ENCODE results near the gene TRIM7.
"Not testable (repeated sequence)": the region's sequence is repeated elsewhere in the genome, so short reads cannot be mapped to it uniquely, and the experiment has no call there.

Gene TRIM7

DNA sequence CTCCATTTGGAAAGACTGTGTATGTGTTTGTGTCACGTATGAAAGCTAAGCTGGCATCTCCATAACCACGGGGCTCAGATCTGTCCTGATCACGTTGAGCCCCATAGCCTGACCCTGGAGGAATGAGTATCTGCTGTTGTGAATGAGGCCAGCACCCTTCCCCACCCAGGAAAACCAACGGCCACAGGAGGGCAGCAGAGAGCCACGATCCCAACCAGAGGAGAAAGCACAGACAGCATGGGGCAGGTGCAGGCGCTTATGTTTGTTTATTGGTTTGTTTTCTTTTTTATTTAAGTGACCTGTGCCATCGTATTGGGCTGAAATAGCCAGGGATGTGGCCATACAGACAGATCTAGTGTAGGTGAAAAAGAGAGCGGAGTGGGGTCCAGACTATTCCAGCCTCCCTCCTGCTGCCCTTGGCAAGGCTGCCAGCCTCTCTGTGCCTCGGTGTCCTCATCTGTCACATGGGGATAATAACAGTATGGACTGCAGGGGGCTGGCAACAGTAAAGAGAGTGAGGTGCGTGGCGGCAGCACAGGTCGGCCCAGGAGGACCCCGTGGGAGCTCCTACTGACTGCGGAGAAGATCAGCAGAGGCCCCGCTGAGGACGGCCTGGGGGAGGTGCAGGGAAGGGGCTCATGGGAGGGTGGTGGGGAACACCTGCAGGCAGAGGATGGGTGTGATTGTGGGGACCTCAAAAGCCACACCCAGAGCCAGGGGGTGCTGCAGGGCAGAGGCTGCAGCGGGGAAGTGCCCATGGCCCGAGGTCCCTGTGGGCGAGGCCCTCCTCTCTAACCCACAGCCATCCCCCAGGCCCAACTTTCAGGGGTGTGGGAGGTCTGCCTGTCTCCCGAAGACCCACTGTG, 45.5 kb downstream of the TRIM7 start:
- WGBS, 2 experiments (ENCODE audit: insufficient coverage in 2 of 2) = 53 to 73% methylated on average over 10 to 13 of the region's 20 CpGs
- Histone ChIP-seq H3K4me3 (ENCODE audit: extremely low read depth, insufficient read depth, low read length, poor library complexity, severe bottlenecking) (no peak overlapping the region), H3K36me3 (ENCODE audit: control insufficient read depth, insufficient read depth, low read length) (no peaks in the 10 kb centered on the region), H3K27ac (ENCODE audit: low read depth, low read length, severe bottlenecking) (peak overlapping the region; percentile 69), H3K4me1 (ENCODE audit: control insufficient read depth, insufficient read depth, low read length, poor library complexity, severe bottlenecking) (no peaks in the 10 kb centered on the region), H3K9me3 (ENCODE audit: control insufficient read depth, low read length) (no peaks in the 10 kb centered on the region)

DNA sequence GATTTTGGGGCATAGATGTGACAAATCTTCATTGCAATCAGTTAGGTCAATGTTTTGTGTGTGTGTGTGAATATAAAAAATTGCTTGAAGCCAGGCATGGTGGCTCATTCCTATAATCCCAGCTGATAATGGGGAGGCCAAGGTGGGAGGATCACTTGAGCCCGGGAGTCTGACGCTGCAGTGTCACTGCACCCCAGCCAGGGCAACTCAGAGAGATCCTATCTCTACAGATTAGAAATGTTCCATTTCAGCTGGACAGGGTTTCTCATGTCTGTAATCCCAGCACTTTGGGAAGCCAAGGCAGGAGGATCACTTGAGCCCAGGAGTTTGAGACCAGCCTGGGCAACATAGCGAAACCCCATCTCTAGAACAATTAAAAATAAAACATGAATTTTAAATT, 46.1 kb downstream of the TRIM7 start:
- no peak overlapping the region for H3K4me3 ChIP-seq (ENCODE audit: extremely low read depth, insufficient read depth, low read length, poor library complexity, severe bottlenecking)
- no peaks in the 10 kb centered on the region for H3K4me1 ChIP-seq (ENCODE audit: control insufficient read depth, insufficient read depth, low read length, poor library complexity, severe bottlenecking)
- H3K9me3 ChIP-seq (ENCODE audit: control insufficient read depth, low read length) = no peaks in the 10 kb centered on the region
- no peak overlapping the region for H3K27ac ChIP-seq (ENCODE audit: low read depth, low read length, severe bottlenecking)
- no peaks in the 10 kb centered on the region for H3K36me3 ChIP-seq (ENCODE audit: control insufficient read depth, insufficient read depth, low read length)
- 80 to 94% methylated on average over 2 of the region's 3 CpGs for WGBS, 2 experiments (ENCODE audit: insufficient coverage in 2 of 2)

DNA sequence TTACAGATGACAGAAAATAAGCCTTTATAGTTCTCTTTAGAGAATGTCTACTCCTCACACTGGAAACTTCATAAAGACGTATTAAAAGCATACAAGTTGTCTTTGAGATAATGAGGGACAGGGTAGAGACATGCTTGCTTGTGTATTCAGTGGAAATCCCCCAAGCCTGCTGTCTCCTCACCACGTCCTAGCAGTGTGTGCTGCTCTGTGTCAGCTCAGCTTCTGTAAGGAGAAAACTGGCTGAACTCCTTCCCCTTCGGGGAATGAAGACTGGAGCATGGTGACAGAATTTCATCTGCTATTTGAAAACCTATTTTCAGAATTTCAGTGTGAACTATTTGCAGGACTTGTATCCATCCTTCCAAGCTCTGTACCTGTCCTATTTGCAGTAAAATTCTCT, 48.2 kb downstream of the TRIM7 start:
- 69 to 100% methylated on average over 1 to 2 of the region's 3 CpGs for WGBS, 2 experiments (ENCODE audit: insufficient coverage in 2 of 2)
- Histone ChIP-seq H3K4me1 (ENCODE audit: control insufficient read depth, insufficient read depth, low read length, poor library complexity, severe bottlenecking) (no peaks in the 10 kb centered on the region), H3K36me3 (ENCODE audit: control insufficient read depth, insufficient read depth, low read length) (no peaks in the 10 kb centered on the region), H3K4me3 (ENCODE audit: extremely low read depth, insufficient read depth, low read length, poor library complexity, severe bottlenecking) (no peak overlapping the region), H3K9me3 (ENCODE audit: control insufficient read depth, low read length) (no peaks in the 10 kb centered on the region), H3K27ac (ENCODE audit: low read depth, low read length, severe bottlenecking) (no peak overlapping the region)

DNA sequence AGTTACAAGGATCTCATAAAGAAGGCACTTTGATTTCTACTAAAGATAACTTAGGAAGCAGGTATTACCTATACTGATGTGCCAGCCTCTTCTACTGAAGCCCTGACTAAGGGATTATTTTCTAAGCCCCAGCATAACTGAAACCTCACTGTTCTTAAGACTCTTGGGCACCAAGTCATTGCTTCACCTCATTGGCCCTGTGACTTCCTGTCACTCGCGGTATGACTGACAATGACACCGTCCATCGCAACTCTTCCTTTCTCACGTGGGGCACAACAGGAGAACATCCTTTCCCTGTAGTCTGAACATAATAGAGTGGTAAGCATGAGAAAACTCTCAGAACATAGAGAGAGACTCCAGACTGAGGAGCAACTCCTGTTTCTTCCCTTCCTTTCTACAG, 51.2 kb downstream of the TRIM7 start:
- WGBS, 2 experiments (ENCODE audit: insufficient coverage in 2 of 2) = 95 to 100% methylated on average over 4 to 5 of the region's 5 CpGs
- H3K27ac ChIP-seq (ENCODE audit: low read depth, low read length, severe bottlenecking) = no peak overlapping the region
- no peaks in the 10 kb centered on the region for H3K36me3 ChIP-seq (ENCODE audit: control insufficient read depth, insufficient read depth, low read length)
- H3K4me3 ChIP-seq (ENCODE audit: extremely low read depth, insufficient read depth, low read length, poor library complexity, severe bottlenecking) = no peak overlapping the region
- H3K9me3 ChIP-seq (ENCODE audit: control insufficient read depth, low read length) = no peaks in the 10 kb centered on the region
- H3K4me1 ChIP-seq (ENCODE audit: control insufficient read depth, insufficient read depth, low read length, poor library complexity, severe bottlenecking) = no peaks in the 10 kb centered on the region

DNA sequence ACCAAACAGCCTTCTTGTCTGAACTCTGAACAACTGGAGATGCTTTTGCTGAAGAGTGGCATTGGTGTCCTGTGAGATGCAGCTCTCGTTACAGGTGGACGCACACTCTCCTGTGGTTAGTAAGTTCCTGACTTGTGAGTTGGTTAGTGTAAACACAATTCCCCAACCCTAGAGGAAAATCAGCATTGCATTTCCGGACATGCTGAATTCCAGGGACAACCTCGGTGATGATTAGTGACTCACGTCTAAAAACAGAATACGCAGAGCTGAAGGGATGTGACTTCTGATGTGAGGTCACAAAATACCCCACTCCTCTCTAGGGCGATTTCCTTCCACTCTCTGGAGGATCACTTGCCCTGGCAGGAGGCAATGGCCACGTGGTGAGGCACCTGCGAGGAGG, 52.6 kb downstream of the TRIM7 start:
- Histone ChIP-seq H3K9me3 (ENCODE audit: control insufficient read depth, low read length) (no peaks in the 10 kb centered on the region), H3K36me3 (ENCODE audit: control insufficient read depth, insufficient read depth, low read length) (no peaks in the 10 kb centered on the region), H3K27ac (ENCODE audit: low read depth, low read length, severe bottlenecking) (no peak overlapping the region), H3K4me3 (ENCODE audit: extremely low read depth, insufficient read depth, low read length, poor library complexity, severe bottlenecking) (no peak overlapping the region), H3K4me1 (ENCODE audit: control insufficient read depth, insufficient read depth, low read length, poor library complexity, severe bottlenecking) (no peaks in the 10 kb centered on the region)
- WGBS, 2 experiments (ENCODE audit: insufficient coverage in 2 of 2) = 68 to 80% methylated on average over 4 to 6 of the region's 9 CpGs

DNA sequence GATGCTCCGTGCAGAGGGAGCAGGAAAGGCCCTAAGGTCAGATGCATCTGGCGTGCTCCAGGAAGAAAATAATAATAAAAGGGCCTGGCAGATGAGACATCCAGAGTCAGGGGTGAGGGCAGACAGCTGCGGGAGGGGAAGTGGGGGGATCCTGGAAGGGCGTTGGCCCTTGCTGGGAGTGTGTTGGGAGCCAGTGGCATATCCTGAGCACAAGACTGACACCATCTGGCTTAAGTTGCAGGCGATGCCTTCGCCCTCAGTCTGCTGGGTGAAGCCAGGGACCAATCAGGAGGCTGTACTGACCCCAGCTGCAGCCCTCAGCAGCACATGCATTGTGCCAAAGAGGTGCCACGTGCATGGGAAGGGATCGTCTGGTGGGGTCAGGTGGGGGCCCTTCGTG, 53.9 kb downstream of the TRIM7 start:
- Histone ChIP-seq H3K36me3 (ENCODE audit: control insufficient read depth, insufficient read depth, low read length) (no peaks in the 10 kb centered on the region), H3K27ac (ENCODE audit: low read depth, low read length, severe bottlenecking) (no peak overlapping the region), H3K4me3 (ENCODE audit: extremely low read depth, insufficient read depth, low read length, poor library complexity, severe bottlenecking) (no peak overlapping the region), H3K4me1 (ENCODE audit: control insufficient read depth, insufficient read depth, low read length, poor library complexity, severe bottlenecking) (no peaks in the 10 kb centered on the region), H3K9me3 (ENCODE audit: control insufficient read depth, low read length) (no peaks in the 10 kb centered on the region)
- WGBS, 2 experiments (ENCODE audit: insufficient coverage in 2 of 2) = 56 to 59% methylated on average over 7 to 9 of the region's 9 CpGs

DNA sequence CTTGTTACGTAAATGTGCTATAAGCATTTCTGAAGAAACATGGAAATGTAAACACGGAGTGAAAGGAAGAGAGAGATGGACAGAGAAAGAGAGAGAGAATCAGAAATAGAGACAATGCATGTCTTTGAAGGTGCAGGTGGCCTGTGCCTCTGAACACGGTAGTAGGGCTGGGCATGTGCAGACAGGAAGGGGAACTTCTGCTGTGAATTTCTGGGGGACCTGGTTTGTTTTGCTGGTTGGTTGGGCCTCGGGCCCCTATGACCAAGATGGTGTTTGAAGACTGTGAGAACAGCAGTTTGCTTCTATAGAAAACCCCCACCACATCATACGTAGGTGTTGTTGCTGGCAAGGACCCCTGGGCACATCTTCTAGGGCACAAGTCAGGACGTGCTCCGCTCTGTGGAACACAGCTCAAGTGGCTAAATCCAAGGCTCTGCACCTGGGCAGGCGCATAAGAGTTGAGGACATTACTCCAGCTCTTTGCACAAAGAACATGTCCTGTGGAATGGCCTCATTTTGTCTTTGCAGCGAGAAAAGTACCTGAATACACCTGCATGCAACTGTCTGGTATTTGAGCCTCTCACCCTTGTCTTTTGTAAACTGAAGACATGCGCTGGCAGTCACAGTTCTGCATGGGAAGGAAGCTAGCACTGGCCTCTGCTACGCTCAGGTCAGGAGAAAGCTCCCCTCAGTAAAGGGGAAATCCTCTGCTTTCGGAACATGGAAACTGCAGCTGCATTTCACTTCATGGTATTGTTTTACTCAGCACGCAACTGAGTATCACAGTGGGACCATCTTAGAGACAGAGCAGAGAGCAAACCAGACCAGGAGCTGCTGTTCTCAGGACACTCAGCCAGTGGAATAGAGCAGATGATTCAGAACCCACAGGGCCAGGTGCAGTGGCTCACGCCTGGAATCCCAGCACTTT, 54.9 kb downstream of the TRIM7 start:
- H3K9me3 ChIP-seq (ENCODE audit: control insufficient read depth, low read length) = peaks cover 6% of the 10 kb centered on the region
- 82 to 89% methylated on average over 12 to 13 of the region's 14 CpGs for WGBS, 2 experiments (ENCODE audit: insufficient coverage in 2 of 2)
- H3K36me3 ChIP-seq (ENCODE audit: control insufficient read depth, insufficient read depth, low read length) = no peaks in the 10 kb centered on the region
- H3K27ac ChIP-seq (ENCODE audit: low read depth, low read length, severe bottlenecking) = no peak overlapping the region
- no peak overlapping the region for H3K4me3 ChIP-seq (ENCODE audit: extremely low read depth, insufficient read depth, low read length, poor library complexity, severe bottlenecking)
- no peaks in the 10 kb centered on the region for H3K4me1 ChIP-seq (ENCODE audit: control insufficient read depth, insufficient read depth, low read length, poor library complexity, severe bottlenecking)

DNA sequence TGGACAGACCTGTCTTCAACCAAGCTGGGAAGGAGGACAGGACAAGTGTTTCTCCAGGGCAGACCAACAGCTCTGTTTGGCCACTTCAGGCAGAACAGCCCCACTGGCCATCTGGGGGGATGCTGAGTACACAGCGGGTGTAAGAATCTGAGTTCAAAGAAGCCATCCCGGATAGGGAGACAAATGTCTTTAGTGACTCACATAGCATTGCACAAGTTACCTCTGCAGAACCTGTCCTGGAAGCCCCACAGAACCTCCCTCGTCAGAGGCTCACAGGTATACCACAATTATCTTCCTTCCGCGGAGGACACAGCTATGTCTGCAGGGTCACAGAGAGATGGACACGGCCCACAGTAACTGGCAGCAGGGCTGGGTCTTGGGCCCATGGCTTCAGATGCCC, 55.6 kb downstream of the TRIM7 start:
- Histone ChIP-seq H3K4me3 (ENCODE audit: extremely low read depth, insufficient read depth, low read length, poor library complexity, severe bottlenecking) (no peak overlapping the region), H3K9me3 (ENCODE audit: control insufficient read depth, low read length) (peaks cover 6% of the 10 kb centered on the region), H3K36me3 (ENCODE audit: control insufficient read depth, insufficient read depth, low read length) (no peaks in the 10 kb centered on the region), H3K4me1 (ENCODE audit: control insufficient read depth, insufficient read depth, low read length, poor library complexity, severe bottlenecking) (no peaks in the 10 kb centered on the region), H3K27ac (ENCODE audit: low read depth, low read length, severe bottlenecking) (no peak overlapping the region)
- WGBS, 2 experiments (ENCODE audit: insufficient coverage in 2 of 2) = 85 to 86% methylated on average over 5 to 6 of the region's 6 CpGs

DNA sequence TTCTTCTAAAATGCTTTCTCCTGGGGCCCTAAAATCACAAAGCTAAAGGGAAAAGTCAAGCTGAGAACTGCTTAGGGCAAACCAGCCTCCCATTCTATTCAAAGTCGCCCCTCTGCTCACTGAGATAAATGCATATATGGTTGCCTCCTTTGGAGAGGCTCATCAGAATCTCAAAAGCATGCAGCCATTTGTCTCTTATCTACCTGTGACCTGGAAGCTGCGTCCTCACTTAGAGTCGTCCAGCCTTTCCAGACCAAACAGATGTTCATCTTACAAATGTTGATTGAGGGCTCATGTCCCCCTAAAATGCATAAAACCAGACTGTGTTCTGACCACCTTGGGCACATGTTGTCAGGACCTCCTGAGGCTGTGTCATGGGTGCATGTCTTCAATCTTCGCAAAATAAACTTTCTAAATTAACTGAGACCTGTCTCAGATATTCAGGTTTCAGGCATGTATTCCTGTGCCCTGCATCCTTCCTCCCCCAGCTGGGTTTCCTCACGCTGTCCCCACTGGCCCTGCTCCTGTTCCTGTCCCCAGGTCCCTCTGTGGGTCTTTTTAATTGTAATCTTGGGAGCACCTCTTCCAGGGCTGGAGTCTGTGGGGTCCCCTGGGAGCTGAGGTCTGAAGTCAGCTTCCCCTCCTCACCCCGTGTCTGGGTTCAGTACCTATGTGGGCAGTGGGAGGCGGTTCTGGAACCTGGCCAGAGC, 57.9 kb downstream of the TRIM7 start, which contains the start of gene OR2V2:
TSS of gene OR2V2 (plus strand) at position 660 of the 710 bp plus-strand sequence. CDS start 7,357 bp downstream, outside the sequence.
- 34 to 44% methylated on average over 3 to 4 of the region's 7 CpGs for WGBS, 2 experiments (ENCODE audit: insufficient coverage in 2 of 2)
- H3K36me3 ChIP-seq (ENCODE audit: control insufficient read depth, insufficient read depth, low read length); H3K4me3 ChIP-seq (ENCODE audit: extremely low read depth, insufficient read depth, low read length, poor library complexity, severe bottlenecking); H3K27ac ChIP-seq (ENCODE audit: low read depth, low read length, severe bottlenecking); H3K9me3 ChIP-seq (ENCODE audit: control insufficient read depth, low read length); H3K4me1 ChIP-seq (ENCODE audit: control insufficient read depth, insufficient read depth, low read length, poor library complexity, severe bottlenecking): not testable (repeated sequence)

DNA sequence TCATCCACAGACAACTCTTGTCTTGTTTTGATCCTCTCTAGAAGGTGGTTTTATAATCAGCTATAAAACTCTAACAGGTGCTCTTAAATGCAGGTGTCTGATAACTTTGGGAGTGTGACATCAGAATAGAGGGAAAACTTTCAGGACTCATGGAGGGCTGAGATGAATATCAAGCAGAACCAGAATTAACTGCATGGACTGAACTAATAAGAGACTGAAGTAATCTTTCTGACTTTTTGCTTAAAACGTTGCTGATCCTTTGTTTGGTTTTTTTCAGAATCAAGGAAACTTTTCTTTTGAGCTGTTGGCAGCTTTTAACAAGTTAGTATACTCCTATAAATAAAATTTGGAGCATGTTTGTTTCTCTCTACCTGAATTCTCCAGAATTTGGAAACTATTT, 59.9 kb downstream of the TRIM7 start:
- no CpG with 5 or more reads among the region's 1 CpG for WGBS, 2 experiments (ENCODE audit: insufficient coverage in 2 of 2)
- peaks cover 10% of the 10 kb centered on the region for H3K9me3 ChIP-seq (ENCODE audit: control insufficient read depth, low read length)
- no peaks in the 10 kb centered on the region for H3K4me1 ChIP-seq (ENCODE audit: control insufficient read depth, insufficient read depth, low read length, poor library complexity, severe bottlenecking)
- no peaks in the 10 kb centered on the region for H3K36me3 ChIP-seq (ENCODE audit: control insufficient read depth, insufficient read depth, low read length)
- no peak overlapping the region for H3K4me3 ChIP-seq (ENCODE audit: extremely low read depth, insufficient read depth, low read length, poor library complexity, severe bottlenecking)
- no peak overlapping the region for H3K27ac ChIP-seq (ENCODE audit: low read depth, low read length, severe bottlenecking)
